ENCODE results near the gene RBM47.
"Not testable (repeated sequence)": the region's sequence is repeated elsewhere in the genome, so short reads cannot be mapped to it uniquely, and the experiment has no call there.

The RBM47 gene

GRCh38 chr4:40548256-40548655, 81.4 kb downstream of the RBM47 start:
- Histone ChIP-seq H3K9ac (ENCODE audit: low read length) (no peak overlapping the region), H3K36me3 (ENCODE audit: control insufficient read depth, insufficient read depth, low read length) (peaks cover 26% of the 10 kb centered on the region), H3K9me3 (ENCODE audit: control insufficient read depth, insufficient read depth, low read depth, low read length) (no peaks in the 10 kb centered on the region), H3K27me3 (ENCODE audit: control insufficient read depth, insufficient read depth, low read length) (no peaks in the 10 kb centered on the region), H3K4me1 (ENCODE audit: control insufficient read depth, insufficient read depth, low read length) (peaks cover 18% of the 10 kb centered on the region), H3K4me3 (ENCODE audit: low read depth, low read length) (no peak overlapping the region), H3K27ac (ENCODE audit: low read depth, low read length) (no peak overlapping the region)

GRCh38 chr4:40547789-40548132, 81.9 kb downstream of the RBM47 start:
- Histone ChIP-seq H3K4me3 (ENCODE audit: low read depth, low read length) (no peak overlapping the region), H3K9me3 (ENCODE audit: control insufficient read depth, insufficient read depth, low read depth, low read length) (no peaks in the 10 kb centered on the region), H3K36me3 (ENCODE audit: control insufficient read depth, insufficient read depth, low read length) (peaks cover 31% of the 10 kb centered on the region), H3K27me3 (ENCODE audit: control insufficient read depth, insufficient read depth, low read length) (no peaks in the 10 kb centered on the region), H3K27ac (ENCODE audit: low read depth, low read length) (no peak overlapping the region), H3K4me1 (ENCODE audit: control insufficient read depth, insufficient read depth, low read length) (peaks cover 18% of the 10 kb centered on the region), H3K9ac (ENCODE audit: low read length) (no peak overlapping the region)

GRCh38 chr4:40546969-40547788, 82.5 kb downstream of the RBM47 start:
- no peaks in the 10 kb centered on the region for H3K27me3 ChIP-seq (ENCODE audit: control insufficient read depth, insufficient read depth, low read length)
- H3K9ac ChIP-seq (ENCODE audit: low read length), result no peak overlapping the region
- H3K4me3 ChIP-seq (ENCODE audit: low read depth, low read length), result no peak overlapping the region
- no peaks in the 10 kb centered on the region for H3K9me3 ChIP-seq (ENCODE audit: control insufficient read depth, insufficient read depth, low read depth, low read length)
- H3K27ac ChIP-seq (ENCODE audit: low read depth, low read length), result no peak overlapping the region
- H3K4me1 ChIP-seq (ENCODE audit: control insufficient read depth, insufficient read depth, low read length), result peaks cover 14% of the 10 kb centered on the region
- H3K36me3 ChIP-seq (ENCODE audit: control insufficient read depth, insufficient read depth, low read length), result peaks cover 37% of the 10 kb centered on the region

- peaks cover 40% of the 10 kb centered on the region for H3K36me3 ChIP-seq (ENCODE audit: control insufficient read depth, insufficient read depth, low read length)
- no peaks in the 10 kb centered on the region for H3K27me3 ChIP-seq (ENCODE audit: control insufficient read depth, insufficient read depth, low read length)
- H3K4me1 ChIP-seq (ENCODE audit: control insufficient read depth, insufficient read depth, low read length), result peaks cover 14% of the 10 kb centered on the region
- H3K9ac ChIP-seq (ENCODE audit: low read length), result no peak overlapping the region
- no peak overlapping the region for H3K4me3 ChIP-seq (ENCODE audit: low read depth, low read length)
- no peaks in the 10 kb centered on the region for H3K9me3 ChIP-seq (ENCODE audit: control insufficient read depth, insufficient read depth, low read depth, low read length)
- H3K27ac ChIP-seq (ENCODE audit: low read depth, low read length), result no peak overlapping the region
These were observed 83.2 kb downstream of the RBM47 start for GRCh38 chr4:40546506-40546905.

- peaks cover 40% of the 10 kb centered on the region for H3K36me3 ChIP-seq (ENCODE audit: control insufficient read depth, insufficient read depth, low read length)
- H3K4me1 ChIP-seq (ENCODE audit: control insufficient read depth, insufficient read depth, low read length); H3K27me3 ChIP-seq (ENCODE audit: control insufficient read depth, insufficient read depth, low read length); H3K4me3 ChIP-seq (ENCODE audit: low read depth, low read length); H3K27ac ChIP-seq (ENCODE audit: low read depth, low read length); H3K9me3 ChIP-seq (ENCODE audit: control insufficient read depth, insufficient read depth, low read depth, low read length); H3K9ac ChIP-seq (ENCODE audit: low read length): not testable (repeated sequence)
These were observed 84.2 kb downstream of the RBM47 start for GRCh38 chr4:40545487-40545886.

- Histone ChIP-seq H3K4me3 (ENCODE audit: low read depth, low read length) (no peak overlapping the region), H3K9me3 (ENCODE audit: control insufficient read depth, insufficient read depth, low read depth, low read length) (no peaks in the 10 kb centered on the region), H3K27me3 (ENCODE audit: control insufficient read depth, insufficient read depth, low read length) (no peaks in the 10 kb centered on the region), H3K9ac (ENCODE audit: low read length) (no peak overlapping the region), H3K36me3 (ENCODE audit: control insufficient read depth, insufficient read depth, low read length) (peaks cover 38% of the 10 kb centered on the region), H3K4me1 (ENCODE audit: control insufficient read depth, insufficient read depth, low read length) (peaks cover 9% of the 10 kb centered on the region), H3K27ac (ENCODE audit: low read depth, low read length) (no peak overlapping the region)
These were observed 85.4 kb downstream of the RBM47 start for GRCh38 chr4:40544221-40544620.

- H3K36me3 ChIP-seq (ENCODE audit: control insufficient read depth, insufficient read depth, low read length), result peaks cover 26% of the 10 kb centered on the region
- no peaks in the 10 kb centered on the region for H3K9me3 ChIP-seq (ENCODE audit: control insufficient read depth, insufficient read depth, low read depth, low read length)
- H3K27me3 ChIP-seq (ENCODE audit: control insufficient read depth, insufficient read depth, low read length), result no peaks in the 10 kb centered on the region
- no peak overlapping the region for H3K4me3 ChIP-seq (ENCODE audit: low read depth, low read length)
- no peak overlapping the region for H3K27ac ChIP-seq (ENCODE audit: low read depth, low read length)
- no peak overlapping the region for H3K9ac ChIP-seq (ENCODE audit: low read length)
- peaks cover 9% of the 10 kb centered on the region for H3K4me1 ChIP-seq (ENCODE audit: control insufficient read depth, insufficient read depth, low read length)
These were observed 88.9 kb downstream of the RBM47 start for GRCh38 chr4:40540800-40541199.

- Histone ChIP-seq H3K27me3 (ENCODE audit: control insufficient read depth, insufficient read depth, low read length) (no peaks in the 10 kb centered on the region), H3K27ac (ENCODE audit: low read depth, low read length) (no peak overlapping the region), H3K4me1 (ENCODE audit: control insufficient read depth, insufficient read depth, low read length) (no peaks in the 10 kb centered on the region), H3K36me3 (ENCODE audit: control insufficient read depth, insufficient read depth, low read length) (peaks cover 7% of the 10 kb centered on the region), H3K9ac (ENCODE audit: low read length) (no peak overlapping the region), H3K4me3 (ENCODE audit: low read depth, low read length) (no peak overlapping the region), H3K9me3 (ENCODE audit: control insufficient read depth, insufficient read depth, low read depth, low read length) (no peaks in the 10 kb centered on the region)
These were observed 93.6 kb downstream of the RBM47 start for GRCh38 chr4:40536032-40536431.

GRCh38 chr4:40531636-40532023, 98.0 kb downstream of the RBM47 start:
- Histone ChIP-seq H3K9me3 (ENCODE audit: control insufficient read depth, insufficient read depth, low read depth, low read length) (no peaks in the 10 kb centered on the region), H3K9ac (ENCODE audit: low read length) (no peak overlapping the region), H3K4me3 (ENCODE audit: low read depth, low read length) (no peak overlapping the region), H3K27me3 (ENCODE audit: control insufficient read depth, insufficient read depth, low read length) (no peaks in the 10 kb centered on the region), H3K36me3 (ENCODE audit: control insufficient read depth, insufficient read depth, low read length) (peaks cover 7% of the 10 kb centered on the region), H3K4me1 (ENCODE audit: control insufficient read depth, insufficient read depth, low read length) (no peaks in the 10 kb centered on the region), H3K27ac (ENCODE audit: low read depth, low read length) (no peak overlapping the region)

- Histone ChIP-seq H3K36me3 (ENCODE audit: control insufficient read depth, insufficient read depth, low read length) (peaks cover 7% of the 10 kb centered on the region), H3K9me3 (ENCODE audit: control insufficient read depth, insufficient read depth, low read depth, low read length) (no peaks in the 10 kb centered on the region), H3K4me3 (ENCODE audit: low read depth, low read length) (no peak overlapping the region), H3K27me3 (ENCODE audit: control insufficient read depth, insufficient read depth, low read length) (no peaks in the 10 kb centered on the region), H3K9ac (ENCODE audit: low read length) (no peak overlapping the region), H3K4me1 (ENCODE audit: control insufficient read depth, insufficient read depth, low read length) (peaks cover 3% of the 10 kb centered on the region), H3K27ac (ENCODE audit: low read depth, low read length) (no peak overlapping the region)
These were observed 98.6 kb downstream of the RBM47 start for GRCh38 chr4:40530961-40531635.

- no peaks in the 10 kb centered on the region for H3K27me3 ChIP-seq (ENCODE audit: control insufficient read depth, insufficient read depth, low read length)
- peaks cover 17% of the 10 kb centered on the region for H3K4me1 ChIP-seq (ENCODE audit: control insufficient read depth, insufficient read depth, low read length)
- H3K9ac ChIP-seq (ENCODE audit: low read length), result no peak overlapping the region
- peak overlapping the region; percentile 50; the same call in 1 of the 2 replicates for H3K27ac ChIP-seq (ENCODE audit: low read depth, low read length)
- peaks cover 7% of the 10 kb centered on the region for H3K36me3 ChIP-seq (ENCODE audit: control insufficient read depth, insufficient read depth, low read length)
- H3K9me3 ChIP-seq (ENCODE audit: control insufficient read depth, insufficient read depth, low read depth, low read length), result no peaks in the 10 kb centered on the region
- no peak overlapping the region for H3K4me3 ChIP-seq (ENCODE audit: low read depth, low read length)
These were observed 102.9 kb downstream of the RBM47 start for GRCh38 chr4:40526741-40527140.

Data from HUES6 (cell line).